Subcutaneous adipose tissue (tissue), 4 donors: Measurements from ENCODE around the gene PIK3CD. TPM values are rescaled to one million over a fixed set of nuclear protein-coding genes. Genes with fewer than 3 reads are reported as not detected.

Experiments used
- CTCF ChIP-seq: fragments of 450-650 bp; IDR thresholded peaks from one replicate; pipeline ENCODE4 v1.5.1; 2016; ENCODE audit warnings: low read depth, mild to moderate bottlenecking, control low read depth, antibody characterized with exemption, moderate library complexity
- total RNA-seq, 4 donors: library from RNA; depleted of rRNA; stranded (reverse); fragments of >200 nt; gene quantifications; one replicate each; pipeline ENCODE4 v1.1.0, GENCODE V29; 2016

PIK3CD gene
- total RNA-seq, 4 donors from 2014 or later, result 4.7 to 13.9 (median 10.3) TPM

- no peak for TF ChIP-seq CTCF
These were observed 70.3 kb downstream of the PIK3CD start for GRCh38 chr1:9721606-9722377.

- TF ChIP-seq CTCF, result no peak
These were observed 70.8 kb downstream of the PIK3CD start for GRCh38 chr1:9722378-9722749.

- TF ChIP-seq CTCF, result no peak
These were observed 71.7 kb downstream of the PIK3CD start for GRCh38 chr1:9723068-9723805.

- no peak for TF ChIP-seq CTCF
These were observed 72.4 kb downstream of the PIK3CD start for GRCh38 chr1:9723926-9724325.

GRCh38 chr1:9724706-9725476 lies 73.4 kb downstream of the PIK3CD start:
- TF ChIP-seq CTCF, result no peak

- no peak for TF ChIP-seq CTCF
These were observed 74.9 kb downstream of the PIK3CD start for GRCh38 chr1:9726406-9726805.
